NCI-H2029 treated with DMSO at 0.1 percent for 48 hours (cell line): ENCODE data around the gene CCDC40.
"Not testable (repeated sequence)": the region's sequence is repeated elsewhere in the genome, so short reads cannot be mapped to it uniquely, and the experiment has no call there.

Experiments used
- DNase-seq: peaks from one replicate; lab custom pipeline; 2025; lab: John Stamatoyannopoulos, UW

CCDC40 gene

DNA sequence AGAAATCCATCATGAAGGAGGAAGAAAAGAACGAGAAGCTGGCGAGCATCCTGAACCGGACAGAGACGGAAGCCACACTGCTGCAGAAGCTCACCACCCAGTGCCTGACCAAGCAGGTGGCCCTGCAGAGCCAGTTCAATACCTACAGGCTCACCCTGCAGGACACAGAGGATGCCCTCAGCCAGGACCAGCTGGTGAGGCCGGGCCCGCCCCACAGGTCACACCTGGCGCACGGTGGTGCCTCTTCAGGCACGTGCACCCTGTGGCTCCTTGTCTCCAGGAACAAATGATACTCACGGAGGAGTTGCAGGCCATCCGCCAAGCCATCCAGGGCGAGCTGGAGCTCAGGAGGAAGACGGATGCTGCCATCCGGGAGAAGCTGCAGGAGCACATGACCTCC lies 45.2 kb downstream of the CCDC40 start:
- DNase-seq: no peak

GRCh38 chr17:80082403-80083135 lies 46.1 kb downstream of the CCDC40 start:
- DNase-seq: peak; percentile 6

DNA sequence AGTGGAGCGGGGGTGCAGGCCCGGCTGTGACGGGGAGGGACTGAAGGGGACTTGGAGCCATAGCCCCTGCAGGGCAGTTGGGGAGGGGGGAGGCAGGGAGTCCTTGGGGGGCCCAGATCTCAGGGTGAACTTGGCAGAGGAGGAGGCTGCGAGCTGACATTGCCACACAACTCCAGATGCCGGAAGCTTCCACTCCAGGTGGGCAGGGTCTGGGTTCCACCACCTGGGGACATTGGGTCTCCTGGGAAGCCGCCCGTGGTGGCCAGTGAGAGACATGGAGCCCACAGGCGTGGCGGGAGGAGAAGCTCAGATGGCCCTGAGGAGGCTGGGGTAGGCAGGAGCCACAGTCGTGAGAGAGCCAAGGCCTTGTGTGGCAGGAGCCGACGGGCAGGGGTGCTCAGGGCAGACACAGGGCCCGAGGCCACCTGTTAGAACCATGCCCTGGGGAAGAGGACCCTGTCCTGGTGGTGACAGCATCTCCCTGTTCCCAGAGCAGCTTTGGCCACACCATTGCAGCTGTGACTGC lies 46.8 kb downstream of the CCDC40 start:
- no peak for DNase-seq

- DNase-seq: no peak
Observed at GRCh38 chr17:80084773-80085172, 48.3 kb downstream of the CCDC40 start.

- DNase-seq: no peak
Observed at GRCh38 chr17:80086081-80086480, 49.6 kb downstream of the CCDC40 start.

GRCh38 chr17:80086616-80087015 lies 50.2 kb downstream of the CCDC40 start:
- DNase-seq: no peak

DNA sequence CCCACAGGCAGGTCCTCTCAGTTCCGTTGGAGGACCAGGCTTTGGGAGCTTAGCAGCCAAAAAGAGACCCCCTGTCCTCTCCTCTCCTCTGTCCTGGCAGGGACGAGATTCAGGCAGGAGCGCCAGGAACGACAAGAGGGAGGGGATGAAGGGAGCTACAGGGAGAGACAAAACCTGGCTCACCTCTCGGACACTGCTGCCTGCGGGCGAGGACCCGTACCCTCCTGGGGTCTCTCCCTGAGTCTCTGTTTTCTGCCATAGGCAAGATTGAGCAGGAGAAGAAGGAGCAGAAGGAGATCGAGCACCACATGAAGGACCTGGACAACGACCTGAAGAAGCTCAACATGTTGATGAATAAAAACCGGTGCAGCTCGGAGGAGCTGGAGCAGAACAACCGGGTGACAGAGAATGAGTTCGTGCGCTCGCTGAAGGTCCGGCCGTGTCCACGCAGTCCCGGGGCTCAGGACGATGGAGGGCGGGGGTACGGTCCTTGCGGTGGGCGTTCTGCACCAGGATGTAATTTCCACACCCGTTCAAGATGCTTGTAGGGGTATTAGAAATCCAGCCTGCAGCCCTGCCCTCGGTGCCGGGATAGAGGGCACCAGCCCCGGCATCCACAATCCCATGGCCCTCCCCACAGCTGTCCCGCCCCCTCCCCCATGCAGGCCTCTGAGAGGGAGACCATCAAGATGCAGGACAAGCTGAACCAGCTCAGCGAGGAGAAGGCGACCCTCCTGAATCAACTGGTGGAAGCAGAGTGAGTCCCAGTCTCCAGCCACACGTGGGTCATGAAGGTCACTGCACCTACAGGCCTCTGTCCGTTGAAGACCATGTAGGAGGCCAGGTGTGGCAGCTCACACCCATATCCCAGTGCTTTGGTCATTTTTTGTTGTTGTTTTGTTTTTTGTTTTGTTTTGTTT lies 51.2 kb downstream of the CCDC40 start:
- no peak for DNase-seq

- no peak for DNase-seq
Observed at GRCh38 chr17:80089762-80090161, 53.3 kb downstream of the CCDC40 start.

DNA sequence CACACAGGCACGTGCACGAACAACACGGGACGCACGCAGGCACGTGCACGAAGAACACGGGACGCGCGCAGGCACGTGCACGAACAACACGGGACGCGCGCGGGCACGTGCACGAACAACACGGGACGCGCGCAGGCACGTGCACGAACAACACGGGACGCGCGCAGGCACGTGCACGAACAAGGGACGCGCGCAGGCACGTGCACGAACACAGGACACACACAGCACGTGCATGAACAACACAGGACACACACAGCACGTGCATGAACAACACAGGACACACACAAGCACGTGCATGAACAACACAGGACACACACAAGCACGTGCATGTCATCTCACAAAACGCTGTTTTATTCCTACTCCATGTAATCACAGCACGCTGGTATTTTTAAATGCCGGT lies 53.7 kb downstream of the CCDC40 start:
- not testable (repeated sequence) for DNase-seq

DNA sequence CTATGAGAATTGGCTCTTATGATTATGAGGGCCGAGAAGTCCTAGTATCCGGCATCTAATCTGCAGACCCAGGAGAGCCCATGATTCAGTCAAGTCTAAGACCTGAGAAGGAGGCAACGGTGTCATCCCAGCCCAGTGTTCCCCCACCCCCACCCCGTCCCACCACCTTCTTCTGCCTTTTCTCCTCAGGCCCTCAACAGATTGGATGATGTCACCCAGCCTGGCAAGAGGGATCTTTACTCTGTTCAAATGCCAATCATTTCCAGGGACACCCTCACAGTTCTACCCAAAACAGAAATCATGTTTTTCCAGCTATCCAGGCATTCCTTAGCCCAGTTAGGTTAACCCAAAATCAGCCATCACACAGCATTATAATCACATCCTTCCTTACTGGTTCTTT lies 54.9 kb downstream of the CCDC40 start:
- DNase-seq: no peak

GRCh38 chr17:80092959-80093358 lies 56.5 kb downstream of the CCDC40 start:
- DNase-seq: no peak

GRCh38 chr17:80095038-80095843 lies 58.8 kb downstream of the CCDC40 start:
- no peak for DNase-seq

GRCh38 chr17:80095844-80096475 lies 59.5 kb downstream of the CCDC40 start:
- DNase-seq: no peak

GRCh38 chr17:80096561-80097021 lies 60.1 kb downstream of the CCDC40 start:
- no peak for DNase-seq

DNA sequence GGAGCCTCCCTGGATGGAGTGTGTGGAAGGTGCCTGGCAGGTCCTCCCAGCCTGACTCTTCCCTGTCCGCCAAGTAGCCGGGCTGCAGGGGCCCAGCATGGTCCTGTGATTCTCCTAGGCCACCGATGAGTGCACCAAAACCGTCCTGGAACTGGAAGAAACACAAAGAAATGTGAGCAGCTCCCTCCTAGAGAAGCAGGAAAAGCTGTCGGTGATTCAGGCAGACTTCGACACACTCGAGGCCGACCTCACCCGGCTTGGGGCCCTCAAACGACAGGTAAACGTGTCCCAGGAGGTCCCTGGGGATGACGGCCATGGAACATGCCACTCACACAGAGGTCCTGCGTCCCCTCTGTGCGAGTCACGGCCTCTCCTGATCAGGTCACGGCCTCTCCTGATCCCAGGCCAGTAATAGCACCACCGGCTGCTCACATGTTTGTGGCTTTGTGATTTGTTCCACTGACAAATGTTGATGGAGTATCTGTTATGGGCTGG lies 60.7 kb downstream of the CCDC40 start:
- no peak for DNase-seq

DNA sequence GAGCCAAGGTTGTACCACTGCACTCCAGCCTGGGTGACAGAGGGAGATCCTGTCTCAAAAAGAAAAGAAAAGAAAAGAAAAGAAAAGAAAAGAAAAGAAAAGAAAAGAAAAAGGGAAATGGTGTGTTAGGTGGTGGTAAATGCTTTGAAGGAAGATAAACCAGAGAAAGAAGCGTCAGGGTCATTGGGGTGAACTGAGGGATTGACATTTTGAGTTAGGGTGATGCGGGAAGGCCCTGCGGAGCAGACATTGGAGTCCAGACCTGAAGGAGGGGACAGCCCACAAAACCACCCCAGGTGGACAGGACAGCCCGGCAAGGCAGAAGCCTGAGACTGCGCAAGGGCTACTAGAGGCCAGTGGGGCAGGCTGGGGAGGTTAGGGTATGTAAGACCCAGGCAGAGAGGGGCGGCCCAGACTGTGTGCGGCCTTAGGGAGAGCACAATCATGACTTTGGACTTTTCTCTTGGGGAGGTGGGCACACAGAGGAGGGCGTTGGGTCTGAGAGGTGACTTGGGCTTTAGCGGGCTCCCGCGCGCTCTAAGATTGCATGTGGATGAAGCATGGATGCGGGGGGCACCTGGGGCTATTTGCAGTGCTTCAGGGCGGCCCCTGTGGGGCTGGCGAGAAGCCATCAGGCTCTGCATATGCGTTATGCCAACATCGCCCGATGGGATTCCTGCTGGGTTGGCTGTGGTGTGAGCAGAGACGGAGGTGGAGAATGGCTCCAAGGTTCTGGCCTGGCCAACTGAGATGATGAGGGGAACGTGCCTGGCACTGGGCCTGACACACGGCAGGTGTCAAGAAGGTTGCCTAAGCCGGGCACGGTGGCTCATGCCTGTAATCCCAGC lies 61.6 kb downstream of the CCDC40 start:
- no peak for DNase-seq

- no peak for DNase-seq
Observed at GRCh38 chr17:80099291-80100034, 63.0 kb downstream of the CCDC40 start.

GRCh38 chr17:80100035-80100323 lies 63.5 kb downstream of the CCDC40 start:
- DNase-seq: no peak

- no peak for DNase-seq
Observed at GRCh38 chr17:80101011-80101945, 64.8 kb downstream of the CCDC40 start, which contains the start of gene GAA. TSS of gene GAA (plus strand) at chr17:80101581. CDS start at chr17:80104587, 3,006 bp downstream.
